Prostate gland (tissue), 2 donors: ENCODE data around the gene TSEN2. TPM values are rescaled to one million over a fixed set of nuclear protein-coding genes. Genes with fewer than 3 reads are reported as not detected.

ENCODE experiments used
- DNase-seq: peaks from one replicate; pipeline ENCODE4 v3.0.0-alpha.2; 2019; ENCODE audit warnings: low spot score
- H3K27ac ChIP-seq, 2 donors: fragments of 200-600 bp; sonication (generic); 2 replicates each; pipeline ENCODE4 v1.5.1; 2017 to 2019
- H3K27me3 ChIP-seq: fragments of 200-600 bp; sonication (generic); replicated peaks from 2 replicates; pipeline ENCODE4 v1.5.1; 2019; ENCODE audit not compliant: insufficient read depth
- H3K36me3 ChIP-seq, 2 donors: fragments of 200-600 bp; sonication (generic); 1 replicate in 1 of 2; 2 replicates in 1 of 2; pipeline versions ENCODE4 v1.5.1 to v1.8.1; 2017 to 2019
- H3K4me1 ChIP-seq: fragments of 200-600 bp; sonication (generic); replicated peaks from 2 replicates; pipeline ENCODE4 v1.5.1; 2019
- H3K4me3 ChIP-seq, 2 donors: fragments of 200-600 bp; sonication (generic); 2 replicates each; pipeline ENCODE4 v1.5.1; 2017 to 2019
- H3K9me3 ChIP-seq: fragments of 200-600 bp; sonication (generic); 2 replicates; pipeline ENCODE4 v1.5.1; 2017
- CTCF ChIP-seq, 4 experiments: fragments of 200-600 bp in 2 of 4; fragments of 450-650 bp in 2 of 4; sonication (generic) in 2 of 4; IDR thresholded peaks; 1 replicate in 3 of 4; 2 replicates in 1 of 4; pipeline ENCODE4 v1.5.1; 2016 to 2019; ENCODE audit warnings: antibody characterized with exemption in 4 of 4, mild to moderate bottlenecking in 2 of 4, moderate library complexity in 2 of 4
- POLR2A ChIP-seq: fragments of 450-650 bp; IDR thresholded peaks from one replicate; pipeline ENCODE4 v1.6.1; 2016; ENCODE audit warnings: antibody characterized with exemption, mild to moderate bottlenecking
- POLR2AphosphoS5 ChIP-seq: sonication (generic); formaldehyde crosslinking; IDR thresholded peaks from one replicate; pipeline ENCODE4 v1.6.1; 2017; ENCODE audit warnings: antibody characterized with exemption
- WGBS: methylation state at CpG from one replicate; pipeline ENCODE4 v1.1.5; 2018; 5-methylcytosine and 5-hydroxymethylcytosine counted together
- intact Hi-C: fragments of 100-400 bp; cut with DNase I; formaldehyde crosslinking; loops from one replicate; pipeline ENCODE4 v1.14.2; 2022
- small RNA-seq, 2 donors: library from RNA; depleted of rRNA; stranded (forward); fragments of <200 nt; gene quantifications; one replicate each; pipeline ENCODE3, GENCODE V24; 2016
- total RNA-seq, 2 donors: library from RNA; depleted of rRNA; stranded (reverse); fragments of >200 nt; gene quantifications; one replicate each; pipeline ENCODE4 v1.1.0, GENCODE V29; 2016

TSEN2 gene
- total RNA-seq, 2 donors from 2014 or later: 13.8 to 14.9 TPM

DNA sequence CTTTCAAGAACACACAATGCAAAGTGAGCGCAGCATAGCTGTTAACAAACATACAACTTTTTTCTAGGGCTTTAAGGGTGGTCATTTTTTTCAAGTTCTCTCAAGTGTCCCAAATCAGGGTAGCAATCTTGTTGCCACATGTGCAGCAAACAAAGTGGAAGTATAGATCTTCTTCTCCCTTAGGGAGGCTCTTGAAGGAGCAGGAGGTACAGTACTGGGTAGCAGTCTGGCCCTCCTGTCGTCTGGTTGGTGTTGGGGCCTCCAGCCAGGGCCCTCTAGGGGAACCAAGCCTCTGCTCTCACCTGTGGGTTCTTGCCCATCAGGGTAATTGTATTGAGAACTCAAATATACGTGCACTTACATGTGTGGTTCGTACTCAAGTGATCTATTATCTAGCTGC is 98.5 kb downstream of the TSEN2 start:
- H3K4me3 ChIP-seq: no peak overlapping the region
- no peaks in the 10 kb centered on the region for H3K27me3 ChIP-seq
- no peak for DNase-seq
- peaks cover 0 to 12% of the 10 kb centered on the region in 2 donors for H3K36me3 ChIP-seq
- 74% methylated on average over 4 of the region's 4 CpGs for WGBS
- no peak for TF ChIP-seq CTCF (IDR thresholded peaks at IDR 0.05)
- TF ChIP-seq POLR2A: no peak
- TF ChIP-seq POLR2AphosphoS5: no peak
- no peak overlapping the region for H3K27ac ChIP-seq
- intact Hi-C loops: no loop called here
- no peaks in the 10 kb centered on the region for H3K4me1 ChIP-seq
- H3K9me3 ChIP-seq: no peaks in the 10 kb centered on the region

Small RNA genes lying within 50 kb of the gene (small RNA-seq; reads per million reads assigned to genes)
- gene RF00017 (0 reads per million in 2 donors), gene RNA5SP123 (0 to 0.09 reads per million in 2 donors), gene RNU6-377P (0 reads per million in 2 donors)

Other genes with a start within 250 kb of the TSEN2 start
- 10 to 100 TPM in 1 of 2 donors, 1 to 10 TPM in 1; 7.0 to 12.9 TPM for gene PPARG, start 195.4 kb upstream of the TSEN2 start, total RNA-seq
- 1 to 10 TPM; 1.0 to 2.7 TPM for gene MKRN2OS, start 61.0 kb downstream of the TSEN2 start, total RNA-seq
- 10 to 100 TPM; 22.2 to 54.5 TPM for gene MKRN2, start 72.6 kb downstream of the TSEN2 start, total RNA-seq
- 100 to 1,000 TPM; 101 to 126 TPM for gene RAF1, start 179.6 kb downstream of the TSEN2 start, total RNA-seq